NCI-H1417 (cell line): ENCODE measurements around the gene DEAF1.
"Not testable (repeated sequence)": the region's sequence is repeated elsewhere in the genome, so short reads cannot be mapped to it uniquely, and the experiment has no call there.

ENCODE experiments used
- DNase-seq, 3 experiments: peaks; one replicate each; lab custom pipeline; 2025; lab: John Stamatoyannopoulos, UW

The DEAF1 gene, protein sequence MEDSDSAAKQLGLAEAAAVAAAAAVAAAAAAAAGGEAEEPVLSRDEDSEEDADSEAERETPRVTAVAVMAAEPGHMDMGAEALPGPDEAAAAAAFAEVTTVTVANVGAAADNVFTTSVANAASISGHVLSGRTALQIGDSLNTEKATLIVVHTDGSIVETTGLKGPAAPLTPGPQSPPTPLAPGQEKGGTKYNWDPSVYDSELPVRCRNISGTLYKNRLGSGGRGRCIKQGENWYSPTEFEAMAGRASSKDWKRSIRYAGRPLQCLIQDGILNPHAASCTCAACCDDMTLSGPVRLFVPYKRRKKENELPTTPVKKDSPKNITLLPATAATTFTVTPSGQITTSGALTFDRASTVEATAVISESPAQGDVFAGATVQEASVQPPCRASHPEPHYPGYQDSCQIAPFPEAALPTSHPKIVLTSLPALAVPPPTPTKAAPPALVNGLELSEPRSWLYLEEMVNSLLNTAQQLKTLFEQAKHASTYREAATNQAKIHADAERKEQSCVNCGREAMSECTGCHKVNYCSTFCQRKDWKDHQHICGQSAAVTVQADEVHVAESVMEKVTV

DNA sequence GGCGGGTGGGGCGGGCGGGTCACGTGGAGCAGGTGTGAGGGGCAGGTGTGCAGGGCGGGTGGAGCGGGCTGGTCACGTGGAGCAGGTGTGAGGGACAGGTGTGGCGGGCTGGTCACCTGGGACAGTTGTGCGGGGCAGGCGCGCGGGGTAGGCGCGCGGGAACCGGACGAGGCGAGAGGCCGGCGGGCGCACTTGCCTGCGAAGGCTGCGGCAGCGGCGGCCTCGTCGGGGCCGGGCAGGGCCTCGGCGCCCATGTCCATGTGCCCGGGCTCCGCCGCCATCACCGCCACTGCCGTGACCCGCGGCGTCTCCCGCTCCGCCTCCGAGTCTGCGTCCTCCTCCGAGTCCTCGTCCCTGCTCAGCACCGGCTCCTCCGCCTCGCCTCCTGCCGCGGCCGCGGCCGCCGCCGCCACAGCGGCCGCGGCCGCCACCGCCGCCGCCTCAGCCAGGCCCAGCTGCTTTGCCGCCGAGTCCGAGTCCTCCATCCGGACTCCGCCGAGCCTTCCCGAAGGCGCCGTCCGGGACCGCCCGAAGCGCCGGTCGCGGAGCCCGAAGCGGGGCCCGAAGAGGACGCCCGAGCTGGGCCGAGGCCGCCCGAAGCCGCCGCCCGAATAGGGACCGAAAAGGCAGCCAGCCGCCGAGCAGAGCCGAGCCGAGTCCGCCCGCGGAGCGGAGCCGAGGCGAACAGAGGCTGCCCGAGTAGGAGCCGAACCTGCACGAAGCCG is at the start of gene DEAF1:
Gene DEAF1 (minus strand): TSS at position 660 of the 725 bp plus-strand sequence. CDS start 175 bp downstream, at position 485.
- peak; percentile 95 to 99 (median 98) for DNase-seq

DNA sequence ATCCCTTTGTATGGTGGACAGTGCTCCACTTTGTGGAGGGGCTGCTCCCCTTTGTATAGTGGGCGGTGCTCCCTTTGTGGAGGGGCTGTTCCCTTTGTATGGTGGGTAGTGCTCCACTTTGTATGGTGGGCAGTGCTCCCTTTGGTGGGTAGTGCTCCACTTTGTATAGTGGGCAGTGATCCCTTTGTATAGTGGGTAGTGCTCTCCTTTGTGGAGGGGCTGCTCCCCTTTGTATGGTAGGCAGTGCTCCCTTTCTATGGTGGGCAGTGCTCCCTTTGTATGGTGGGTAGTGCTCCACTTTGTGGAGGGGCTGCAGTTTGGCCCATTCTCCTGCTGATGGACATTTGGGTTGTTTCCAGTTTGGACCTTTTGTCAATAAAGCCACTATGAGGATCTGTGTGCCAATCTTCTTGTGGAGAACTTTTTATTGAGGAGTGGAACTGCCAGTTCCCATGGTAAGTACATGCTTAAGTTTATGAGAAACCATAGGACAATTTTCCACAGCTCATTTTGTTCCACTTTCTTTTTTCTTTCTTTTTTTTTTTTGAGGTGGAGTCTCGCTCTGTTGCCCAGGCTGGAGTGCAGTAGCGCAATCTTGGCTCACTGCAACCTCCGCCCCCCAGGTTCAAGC is 47.7 kb upstream of the DEAF1 start:
- DNase-seq, result no peak

DNA sequence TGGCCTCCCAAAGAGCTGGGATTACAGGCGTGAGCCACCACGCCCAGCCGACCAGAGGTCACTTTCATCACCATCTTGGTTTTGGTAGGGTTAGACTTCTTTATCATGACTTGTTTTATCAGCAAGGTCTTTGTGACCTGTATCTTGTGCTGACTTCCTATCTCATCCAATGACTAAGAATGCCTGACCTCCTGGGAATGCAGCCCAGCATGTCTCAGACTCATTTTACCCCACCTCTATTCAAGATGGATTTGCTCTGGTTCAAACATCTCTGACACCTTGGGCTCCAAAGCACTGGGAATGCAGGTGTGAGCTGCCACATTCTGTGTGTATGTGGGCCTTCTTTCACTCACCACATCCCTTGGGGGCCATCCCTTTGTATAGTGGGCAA is 47.1 kb upstream of the DEAF1 start:
- DNase-seq, result no peak

DNA sequence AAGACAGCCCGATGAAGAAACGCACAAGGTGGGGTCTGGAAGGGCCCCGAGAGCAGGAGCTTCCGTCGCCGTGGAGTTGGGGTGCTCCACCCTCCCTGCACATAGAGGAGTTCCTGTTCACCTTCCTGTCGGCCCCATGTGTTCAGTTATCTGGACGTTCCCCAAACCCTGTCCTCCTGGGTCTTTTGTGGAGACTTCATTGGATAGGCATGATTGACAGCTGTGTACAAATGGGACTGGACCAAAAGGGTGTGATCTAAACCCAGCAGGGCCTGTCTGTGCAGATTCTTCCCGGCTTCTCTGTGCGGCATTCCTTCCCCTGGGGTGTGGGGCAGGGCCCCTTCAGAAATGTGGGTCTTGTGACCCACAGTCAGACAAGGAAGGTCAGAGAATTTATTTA is 42.9 kb upstream of the DEAF1 start:
- DNase-seq, result not testable (repeated sequence)

DNA sequence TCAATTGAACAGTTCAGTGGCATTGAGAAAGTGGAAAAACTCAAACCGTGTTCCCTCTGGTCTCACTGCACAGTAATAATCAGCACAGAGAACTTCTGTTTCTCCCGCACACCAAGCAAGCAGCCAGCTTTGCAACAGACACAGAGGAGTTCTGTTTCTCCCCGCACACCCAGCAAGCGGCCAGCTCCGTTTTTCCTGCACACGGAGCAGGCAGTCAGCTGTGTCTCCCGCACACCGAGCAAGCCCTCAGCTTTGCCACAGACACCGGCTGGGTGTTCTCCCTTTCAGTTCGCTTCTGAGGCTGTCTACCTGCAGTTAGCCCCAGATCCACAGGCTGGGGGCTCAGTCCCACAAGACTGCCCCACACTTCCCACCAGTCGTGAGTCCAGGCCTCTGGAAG is 42.3 kb upstream of the DEAF1 start:
- DNase-seq, result no peak

DNA sequence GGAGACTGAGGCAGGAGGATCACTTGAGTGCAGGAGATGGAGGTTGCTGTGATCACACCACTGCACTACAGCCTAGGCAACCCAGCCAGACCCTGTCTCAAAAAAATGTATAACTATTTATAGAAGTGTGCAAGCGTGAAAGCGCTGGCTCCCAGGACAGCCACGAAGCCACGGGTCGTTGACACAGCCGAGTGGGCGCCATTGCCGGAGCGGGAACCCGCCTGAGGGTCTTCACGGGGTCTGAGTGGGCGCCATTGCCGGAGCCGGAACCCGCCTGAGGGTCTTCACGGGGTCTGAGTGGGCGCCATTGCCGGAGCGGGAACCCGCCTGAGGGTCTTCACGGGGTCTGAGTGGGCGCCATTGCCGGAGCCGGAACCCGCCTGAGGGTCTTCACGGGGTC is 39.5 kb upstream of the DEAF1 start:
- DNase-seq, result not testable (repeated sequence)

DNA sequence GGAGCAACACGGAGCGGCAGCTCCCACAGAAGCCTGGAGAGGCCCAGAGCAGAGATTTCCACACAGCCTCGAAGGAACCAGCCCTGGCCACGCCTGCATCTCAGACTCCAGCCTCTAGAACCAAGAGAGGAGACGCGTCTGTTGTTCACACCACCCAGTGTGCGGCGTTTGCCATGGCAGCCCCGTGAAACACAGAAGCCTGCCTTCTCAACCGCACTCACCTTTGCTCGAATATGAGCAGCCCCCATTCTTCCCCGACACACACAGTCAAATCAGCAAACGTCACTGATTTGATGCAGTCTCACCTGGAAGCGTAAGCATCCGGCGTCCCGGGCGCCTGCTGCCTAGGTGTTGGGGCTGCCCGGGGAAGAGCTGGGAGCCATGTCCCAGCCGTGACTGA is 38.0 kb upstream of the DEAF1 start:
- no peak for DNase-seq

DNA sequence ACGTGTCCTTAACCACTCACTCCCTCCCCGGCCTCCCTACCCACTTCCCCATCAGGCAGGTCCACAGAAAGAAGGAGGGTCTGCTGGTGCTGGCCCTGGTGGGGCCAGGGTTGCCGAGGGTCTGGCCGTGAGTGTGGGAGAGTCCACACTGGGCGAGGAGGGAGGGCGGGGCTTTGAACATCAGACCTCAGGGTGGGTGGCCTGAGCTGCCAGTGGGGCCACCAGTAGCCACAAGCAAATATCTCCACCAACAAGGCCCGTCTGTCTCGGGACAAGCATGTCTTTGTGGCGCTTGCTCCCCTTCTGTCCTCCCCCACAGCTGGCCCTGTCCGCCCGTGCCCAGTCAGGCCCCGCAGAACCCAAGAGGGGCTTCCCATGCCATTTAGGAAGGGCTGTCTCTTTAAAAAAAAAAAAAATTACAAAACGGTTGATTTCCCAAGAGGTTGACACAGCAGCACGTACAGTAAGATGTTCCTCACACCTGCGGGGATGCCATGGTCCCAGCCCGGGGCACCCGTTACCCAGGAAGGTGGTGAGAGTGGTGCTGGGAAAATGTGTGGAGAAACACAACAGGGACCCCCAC is 34.6 kb upstream of the DEAF1 start:
- no peak for DNase-seq

DNA sequence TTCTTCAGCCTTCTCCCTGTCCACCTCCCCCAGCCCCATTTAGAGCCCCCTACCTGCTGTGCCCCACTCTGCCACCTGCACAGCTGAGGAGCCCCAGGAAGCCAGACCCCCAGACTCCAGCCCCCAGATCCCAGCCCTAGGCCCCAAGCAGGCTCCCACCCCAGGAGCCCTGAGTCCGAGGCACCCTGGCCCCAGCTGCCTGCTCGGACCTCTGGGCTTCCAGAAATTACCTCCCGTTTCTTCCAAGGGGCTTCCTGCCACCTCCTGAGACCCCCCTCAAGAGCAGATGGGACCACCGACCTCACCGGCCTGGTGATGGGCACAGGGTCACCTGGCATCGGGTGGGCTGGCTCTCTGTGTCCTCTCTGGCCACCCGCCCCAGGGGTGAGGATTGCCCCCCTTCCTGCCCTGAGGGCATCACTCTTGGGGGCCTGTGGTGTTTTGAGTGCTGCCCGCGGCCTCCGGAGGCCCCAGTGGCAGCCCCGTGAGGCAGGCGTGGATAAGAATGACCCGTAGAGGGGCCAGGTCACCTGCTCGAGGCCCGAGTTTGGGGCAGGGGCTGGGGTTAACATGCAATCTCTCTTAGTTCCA is 34.0 kb upstream of the DEAF1 start:
- DNase-seq, result no peak

DNA sequence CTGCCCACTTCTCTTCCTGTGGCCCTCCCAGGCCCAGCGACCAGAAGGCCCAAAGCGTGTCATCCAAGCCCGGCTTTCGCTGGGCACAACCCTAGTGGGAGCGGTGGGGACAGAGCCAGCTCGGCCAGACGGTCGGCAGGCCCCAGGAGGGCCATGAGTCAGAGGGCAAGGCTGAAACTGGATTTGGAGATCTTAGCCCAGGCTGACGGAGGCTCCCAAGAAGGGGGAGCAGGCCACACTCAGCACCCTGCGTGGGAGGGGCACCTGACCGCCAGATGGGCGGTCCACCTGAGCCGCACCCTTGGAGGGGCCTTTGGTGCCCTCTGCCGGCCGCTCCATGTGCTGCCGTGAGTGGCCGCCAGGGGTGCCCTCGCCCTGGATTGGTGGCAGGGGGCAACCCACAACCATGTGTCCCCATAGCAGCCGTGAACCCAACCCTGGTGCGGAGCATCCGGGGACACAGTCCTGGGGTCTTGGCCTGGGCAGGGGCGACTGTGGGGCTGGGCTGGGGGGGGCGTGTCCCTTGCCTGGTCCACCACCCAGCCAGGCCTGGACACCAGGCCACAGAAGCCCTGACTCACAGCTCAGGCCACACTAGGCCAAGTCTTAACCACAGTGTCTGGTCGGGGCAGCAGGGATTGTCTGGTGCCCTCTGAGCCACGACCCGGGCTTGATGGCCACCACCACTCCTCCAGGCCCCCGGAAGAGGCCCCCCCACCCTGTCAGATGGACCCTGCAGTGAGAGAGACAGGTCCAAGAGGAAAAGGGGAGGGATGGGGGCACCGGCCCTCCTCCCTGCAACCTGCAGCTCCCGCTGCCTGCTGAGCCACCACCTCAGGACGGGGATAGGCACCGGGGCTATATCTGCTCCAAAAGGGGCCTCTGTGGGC is 33.1 kb upstream of the DEAF1 start:
- peak; percentile 74 to 76 (median 75) for DNase-seq

DNA sequence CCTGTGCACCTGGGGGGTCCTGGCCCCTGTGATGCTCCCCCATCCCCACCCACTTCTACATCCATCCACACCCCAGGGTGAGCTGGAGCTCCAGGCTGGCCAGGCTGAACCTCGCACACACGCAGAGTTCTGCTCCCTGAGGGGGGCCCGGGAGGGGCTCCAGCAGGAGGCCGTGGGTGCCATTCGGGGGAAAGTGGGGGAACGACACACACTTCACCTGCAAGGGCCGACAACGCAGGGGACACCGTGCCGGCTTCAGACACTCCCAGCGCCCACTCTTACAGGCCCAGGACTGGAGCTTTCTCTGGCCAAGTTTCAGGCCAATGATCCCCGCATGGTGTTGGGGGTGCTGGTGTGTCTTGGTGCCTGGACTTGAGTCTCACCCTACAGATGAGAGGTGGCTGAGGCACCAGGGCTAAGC is 32.3 kb upstream of the DEAF1 start:
- DNase-seq, result no peak

DNA sequence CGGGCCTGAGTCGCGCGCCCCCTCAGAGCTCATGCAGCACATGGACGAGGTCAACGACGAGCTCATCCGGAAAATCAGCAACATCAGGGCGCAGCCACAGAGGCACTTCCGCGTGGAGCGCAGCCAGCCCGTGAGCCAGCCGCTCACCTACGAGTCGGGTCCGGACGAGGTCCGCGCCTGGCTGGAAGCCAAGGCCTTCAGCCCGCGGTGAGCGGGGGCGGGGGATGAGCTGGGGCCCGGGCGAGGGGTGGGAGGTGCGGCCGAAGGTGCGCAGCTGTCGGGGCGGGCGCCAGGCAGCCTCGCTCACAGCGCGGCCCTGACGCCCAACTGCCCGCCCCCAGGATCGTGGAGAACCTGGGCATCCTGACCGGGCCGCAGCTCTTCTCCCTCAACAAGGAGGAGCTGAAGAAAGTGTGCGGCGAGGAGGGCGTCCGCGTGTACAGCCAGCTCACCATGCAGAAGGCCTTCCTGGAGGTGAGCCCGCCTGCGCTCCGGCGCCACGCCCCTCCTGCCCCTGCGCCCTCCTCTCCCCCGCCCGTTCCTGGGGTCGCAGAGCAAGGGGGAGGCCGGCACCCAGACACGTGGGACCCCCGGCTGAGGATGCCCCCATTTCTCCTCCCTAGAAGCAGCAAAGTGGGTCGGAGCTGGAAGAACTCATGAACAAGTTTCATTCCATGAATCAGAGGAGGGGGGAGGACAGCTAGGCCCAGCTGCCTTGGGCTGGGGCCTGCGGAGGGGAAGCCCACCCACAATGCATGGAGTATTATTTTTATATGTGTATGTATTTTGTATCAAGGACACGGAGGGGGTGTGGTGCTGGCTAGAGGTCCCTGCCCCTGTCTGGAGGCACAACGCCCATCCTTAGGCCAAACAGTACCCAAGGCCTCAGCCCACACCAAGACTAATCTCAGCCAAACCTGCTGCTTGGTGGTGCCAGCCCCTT is 31.5 kb upstream of the DEAF1 start:
- DNase-seq, result peak; percentile 83 to 85 (median 85)

DNA sequence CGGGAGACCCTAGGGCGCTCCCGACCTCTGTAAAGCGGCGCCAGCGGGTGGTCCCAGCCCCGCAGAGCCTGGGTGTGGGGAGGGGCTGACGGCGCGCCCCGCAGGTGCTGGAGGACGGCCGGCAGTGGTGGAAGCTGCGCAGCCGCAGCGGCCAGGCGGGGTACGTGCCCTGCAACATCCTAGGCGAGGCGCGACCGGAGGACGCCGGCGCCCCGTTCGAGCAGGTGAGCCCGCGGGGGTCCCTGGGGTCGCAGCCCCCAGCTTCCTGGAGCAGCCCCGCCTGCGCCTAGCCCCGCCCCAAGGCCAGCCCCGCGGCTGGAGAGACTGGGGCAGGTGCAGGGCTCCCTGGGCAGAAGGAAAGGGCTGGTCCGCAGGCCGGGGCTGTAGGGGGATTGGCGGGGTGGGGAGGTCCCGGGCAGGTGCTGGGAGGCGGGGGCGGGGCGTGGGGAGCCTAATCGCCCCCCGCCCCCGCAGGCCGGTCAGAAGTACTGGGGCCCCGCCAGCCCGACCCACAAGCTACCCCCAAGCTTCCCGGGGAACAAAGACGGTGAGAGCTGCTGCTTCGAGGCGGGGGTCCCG is 30.7 kb upstream of the DEAF1 start:
- DNase-seq, result peak in 2 of 3 experiments; percentile 60 to 68

DNA sequence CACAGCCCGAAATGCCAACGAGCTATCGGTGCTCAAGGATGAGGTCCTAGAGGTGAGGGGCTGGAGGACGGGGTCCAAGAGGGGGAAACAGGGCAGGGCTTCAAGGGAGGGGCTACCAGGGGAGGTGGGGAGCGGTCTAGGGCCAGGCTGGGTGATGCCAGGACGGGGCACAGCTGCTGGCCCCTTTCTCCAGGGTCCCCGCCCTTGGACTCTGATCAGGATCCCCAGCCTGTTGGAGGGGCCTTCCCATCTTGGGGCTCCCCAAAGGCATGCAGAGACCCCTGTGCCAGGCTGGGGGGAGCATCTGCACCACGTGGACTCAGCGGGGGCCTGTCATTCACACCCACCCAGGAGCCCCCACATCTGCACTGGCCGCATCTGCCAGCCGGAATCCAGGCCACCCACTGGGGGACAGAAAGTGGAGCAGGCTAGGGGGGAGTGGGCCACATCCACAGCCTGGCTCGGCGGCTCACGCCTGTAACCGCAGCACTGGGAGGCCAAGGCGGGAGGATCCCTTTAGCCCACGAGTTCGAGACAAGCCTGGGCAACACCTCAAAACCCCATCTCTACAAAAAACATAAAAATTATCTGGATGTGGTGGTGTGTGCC is 29.9 kb upstream of the DEAF1 start:
- no peak for DNase-seq

DNA sequence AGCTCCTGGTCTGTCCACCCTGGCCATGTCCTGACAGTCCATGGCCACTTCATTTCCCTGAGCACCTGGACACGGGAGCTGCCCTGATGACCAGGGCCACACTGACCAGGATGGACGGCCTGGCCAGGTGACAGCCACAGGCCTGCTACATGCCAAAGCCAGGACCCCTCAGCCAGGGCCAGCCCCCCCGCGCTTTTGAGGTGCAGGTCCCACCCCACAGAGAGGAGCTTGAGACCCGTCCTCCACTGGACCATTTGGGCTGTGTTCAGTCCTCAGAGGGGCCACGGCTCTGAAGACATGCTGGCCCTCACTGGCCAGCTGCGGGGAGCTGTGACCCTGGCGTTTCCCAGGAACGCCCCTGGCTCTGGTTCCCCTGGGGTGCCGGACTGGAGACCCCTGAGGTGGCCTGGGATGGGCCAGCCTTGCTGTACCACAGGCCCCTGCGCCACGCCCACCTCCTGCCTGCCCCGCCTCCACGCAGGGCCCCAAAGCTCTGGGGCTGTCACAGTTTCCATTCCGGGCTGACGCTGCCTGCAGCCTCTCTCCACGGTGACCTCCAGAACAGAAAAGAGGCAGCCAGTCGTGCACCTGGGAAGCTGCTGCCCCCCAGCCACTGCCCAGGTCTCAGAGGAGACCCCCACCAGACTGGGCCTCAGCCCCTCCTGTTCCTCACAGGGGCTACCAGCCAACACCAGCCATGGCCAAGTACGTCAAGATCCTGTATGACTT is 29.2 kb upstream of the DEAF1 start:
- DNase-seq, result no peak

DNA sequence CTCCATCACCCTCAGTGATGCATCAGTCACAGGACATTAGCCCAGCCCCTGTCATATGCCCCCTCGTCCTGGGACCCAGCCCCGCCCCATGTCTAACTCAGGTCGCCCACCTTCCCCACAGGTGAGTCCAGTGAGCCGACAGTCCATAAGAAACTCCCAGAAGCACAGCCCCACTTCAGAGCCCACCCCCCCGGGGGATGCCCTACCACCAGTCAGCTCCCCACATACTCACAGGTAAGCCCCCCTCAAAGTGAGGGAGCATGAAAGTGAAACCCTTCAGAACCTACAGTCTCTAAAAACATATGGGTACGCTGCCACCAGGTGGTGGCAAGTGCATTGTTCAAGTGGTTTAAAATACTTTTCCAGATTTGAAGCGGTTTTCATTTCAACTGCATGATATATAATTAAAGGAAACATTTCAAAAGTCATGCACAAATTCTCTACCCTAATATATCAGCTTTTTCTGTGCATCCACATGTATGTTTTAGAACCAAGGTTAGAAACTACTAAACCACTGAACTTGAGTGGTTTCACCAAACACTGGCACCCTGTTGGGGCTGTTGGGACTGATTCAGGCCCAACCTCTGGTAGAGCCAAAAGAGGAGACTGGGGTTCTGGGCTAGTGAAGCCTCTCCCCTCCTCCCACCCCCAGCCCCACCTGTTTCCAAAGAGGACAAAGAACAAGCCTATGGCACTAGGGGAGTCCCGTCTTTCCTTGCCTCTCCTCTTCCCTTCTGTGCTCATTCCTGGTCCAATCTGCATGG is 28.3 kb upstream of the DEAF1 start:
- peak in 2 of 3 experiments; percentile 62 to 74 for DNase-seq

DNA sequence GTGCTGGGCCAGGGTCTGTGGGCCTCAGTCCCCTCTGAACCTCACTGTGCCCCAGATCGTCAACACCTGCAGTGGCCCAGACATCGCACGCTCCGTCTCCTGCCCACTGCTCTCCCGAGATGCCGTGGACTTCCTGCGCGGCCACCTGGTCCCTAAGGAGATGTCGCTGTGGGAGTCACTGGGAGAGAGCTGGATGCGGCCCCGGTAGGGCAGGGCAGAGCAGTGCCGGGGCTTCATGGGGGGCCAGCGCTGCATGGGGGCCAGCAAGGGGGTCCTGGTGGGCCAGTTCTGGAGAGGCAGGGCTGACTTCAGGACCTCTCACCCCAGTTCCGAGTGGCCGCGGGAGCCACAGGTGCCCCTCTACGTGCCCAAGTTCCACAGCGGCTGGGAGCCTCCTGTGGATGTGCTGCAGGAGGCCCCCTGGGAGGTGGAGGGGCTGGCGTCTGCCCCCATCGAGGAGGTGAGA is 27.4 kb upstream of the DEAF1 start:
- DNase-seq, result no peak
